ENCODE results near the gene SH3BP5. TPM values are rescaled to one million over a fixed set of nuclear protein-coding genes. Genes with fewer than 3 reads are reported as not detected.

The SH3BP5 gene
- total RNA-seq, 4 donors from 2014 or later: 12.8 to 64.4 (median 16.0) TPM

DNA sequence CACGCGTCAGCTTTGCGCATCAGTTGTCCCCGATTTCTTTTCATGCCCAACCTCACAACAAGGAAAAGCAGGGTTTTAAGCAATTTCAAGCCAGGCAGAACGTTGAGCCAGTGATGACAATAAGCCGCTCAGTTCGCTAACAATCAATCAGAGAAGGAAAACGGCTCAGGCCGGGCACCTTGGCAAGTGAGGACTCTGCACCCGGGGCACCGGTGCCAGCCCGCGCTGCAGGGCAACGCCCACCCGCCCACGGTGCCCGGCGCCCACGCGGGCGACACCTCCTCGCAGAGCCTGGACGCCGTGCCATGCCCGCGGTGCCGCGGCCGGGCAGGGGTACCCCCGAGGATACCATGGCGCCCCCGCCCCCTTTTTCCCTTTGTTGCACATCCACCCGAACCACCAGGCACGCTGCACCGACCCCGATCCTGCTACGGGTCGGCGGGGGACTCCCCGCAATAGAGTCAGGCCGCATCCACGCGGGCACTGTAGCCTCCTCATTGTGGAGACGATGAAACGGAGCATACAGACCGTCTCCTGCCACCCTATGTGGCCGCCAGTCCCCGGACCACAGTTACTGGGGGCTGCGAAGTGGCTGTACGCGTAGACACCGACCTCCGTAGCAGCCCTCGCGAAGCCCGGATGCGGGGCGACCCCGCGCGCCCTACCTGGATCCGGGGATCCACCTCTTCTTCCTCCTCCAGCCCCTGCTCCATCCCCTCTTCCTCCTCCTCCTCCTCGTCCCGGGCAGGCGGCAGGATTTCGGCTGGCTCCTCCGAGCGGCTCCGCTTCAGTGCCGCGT is 581 bp downstream of the SH3BP5 start:
- H3K27ac ChIP-seq: peak overlapping the region; percentile 83 to 96 (median 89)

DNA sequence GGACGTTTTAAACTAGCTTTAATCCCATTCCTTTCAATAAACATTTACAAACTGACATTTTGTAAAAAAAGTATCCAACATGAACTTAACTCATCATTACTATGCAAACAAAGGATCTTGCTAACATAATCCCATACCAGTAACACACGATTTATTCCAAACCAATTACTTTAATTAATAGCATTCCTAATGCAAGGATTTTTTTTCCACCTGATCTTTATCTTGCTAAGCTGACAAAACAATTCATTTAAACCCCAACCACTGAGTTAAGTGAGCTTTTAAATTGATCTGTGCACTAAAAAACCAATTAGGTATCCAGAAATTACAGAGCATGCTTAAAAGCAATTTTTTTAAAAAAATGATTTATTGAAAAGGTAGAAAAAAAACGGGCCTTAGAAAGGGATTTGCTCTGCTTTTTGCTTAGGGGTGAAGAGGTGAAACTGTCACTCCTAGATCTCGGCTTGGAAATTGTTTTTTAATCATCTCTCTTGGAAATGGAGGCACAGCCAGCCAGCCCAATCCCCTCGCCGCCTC is 1.2 kb downstream of the SH3BP5 start:
- H3K4me3 ChIP-seq: peak overlapping the region; percentile 86 to 96 (median 94)
- no peak for DNase-seq
- no peaks in the 10 kb centered on the region for H3K36me3 ChIP-seq
- peak overlapping the region; percentile 83 to 96 (median 89) for H3K27ac ChIP-seq
- peaks cover 0 to 8% (median 2%) of the 10 kb centered on the region in 4 donors for H3K4me1 ChIP-seq
- H3K9me3 ChIP-seq: no peaks in the 10 kb centered on the region
- no peak for TF ChIP-seq POLR2A (IDR thresholded peaks at IDR 0.05)
- TF ChIP-seq, protein P1, sequence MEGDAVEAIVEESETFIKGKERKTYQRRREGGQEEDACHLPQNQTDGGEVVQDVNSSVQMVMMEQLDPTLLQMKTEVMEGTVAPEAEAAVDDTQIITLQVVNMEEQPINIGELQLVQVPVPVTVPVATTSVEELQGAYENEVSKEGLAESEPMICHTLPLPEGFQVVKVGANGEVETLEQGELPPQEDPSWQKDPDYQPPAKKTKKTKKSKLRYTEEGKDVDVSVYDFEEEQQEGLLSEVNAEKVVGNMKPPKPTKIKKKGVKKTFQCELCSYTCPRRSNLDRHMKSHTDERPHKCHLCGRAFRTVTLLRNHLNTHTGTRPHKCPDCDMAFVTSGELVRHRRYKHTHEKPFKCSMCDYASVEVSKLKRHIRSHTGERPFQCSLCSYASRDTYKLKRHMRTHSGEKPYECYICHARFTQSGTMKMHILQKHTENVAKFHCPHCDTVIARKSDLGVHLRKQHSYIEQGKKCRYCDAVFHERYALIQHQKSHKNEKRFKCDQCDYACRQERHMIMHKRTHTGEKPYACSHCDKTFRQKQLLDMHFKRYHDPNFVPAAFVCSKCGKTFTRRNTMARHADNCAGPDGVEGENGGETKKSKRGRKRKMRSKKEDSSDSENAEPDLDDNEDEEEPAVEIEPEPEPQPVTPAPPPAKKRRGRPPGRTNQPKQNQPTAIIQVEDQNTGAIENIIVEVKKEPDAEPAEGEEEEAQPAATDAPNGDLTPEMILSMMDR (IDR thresholded peaks at IDR 0.05): no peak
- no peaks in the 10 kb centered on the region for H3K27me3 ChIP-seq

More for the DNA sequence above, 581 bp downstream of the SH3BP5 start:
- DNase-seq: peak; percentile 47 to 72 (median 66)
- Histone ChIP-seq H3K36me3 (no peaks in the 10 kb centered on the region), H3K4me3 (peak overlapping the region; percentile 86 to 96 (median 94)), H3K27me3 (no peaks in the 10 kb centered on the region), H3K4me1 (peaks cover 0 to 8% (median 2%) of the 10 kb centered on the region in 4 donors), H3K9me3 (no peaks in the 10 kb centered on the region)
- TF ChIP-seq, protein P1 (IDR thresholded peaks at IDR 0.05): no peak
- TF ChIP-seq POLR2A (IDR thresholded peaks at IDR 0.05): no peak

DNA sequence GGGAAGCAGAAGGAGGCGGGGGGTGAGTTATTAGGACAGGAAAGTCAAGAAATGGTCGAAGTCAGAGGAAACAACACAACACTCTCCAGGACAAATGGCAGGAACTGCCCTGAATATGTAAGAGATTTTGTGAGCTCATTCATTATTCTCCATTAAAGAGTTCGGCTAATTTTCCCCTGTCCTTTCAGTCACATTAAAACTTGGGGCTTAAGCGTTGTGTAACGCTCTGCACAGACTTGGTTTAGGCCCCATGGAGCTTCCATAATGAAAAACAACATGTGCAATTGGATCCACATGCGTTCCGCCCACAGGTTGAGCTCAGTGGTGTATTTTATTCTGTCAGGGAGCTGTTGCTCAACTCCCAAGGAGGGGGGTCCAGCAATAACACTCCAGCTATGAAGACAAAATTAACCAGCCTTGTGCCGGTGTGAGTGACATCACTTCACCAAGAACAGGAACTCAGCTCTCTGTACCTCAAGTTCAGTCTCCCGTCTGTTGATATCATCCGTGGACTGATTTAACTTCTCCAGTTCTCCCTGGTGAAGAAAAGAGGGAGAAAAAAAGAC is 2.3 kb downstream of the SH3BP5 start:
- TF ChIP-seq, protein P1 (IDR thresholded peaks at IDR 0.05): no peak
- TF ChIP-seq POLR2A (IDR thresholded peaks at IDR 0.05): no peak
- Histone ChIP-seq H3K27me3 (no peaks in the 10 kb centered on the region), H3K9me3 (no peaks in the 10 kb centered on the region), H3K27ac (peak overlapping the region; percentile 40 to 96 (median 72)), H3K4me1 (peaks cover 0 to 8% (median 2%) of the 10 kb centered on the region in 4 donors), H3K4me3 (peak overlapping the region in 2 of 4 donors; percentile 92 to 96), H3K36me3 (no peaks in the 10 kb centered on the region)
- DNase-seq: peak in 1 of 3 donors; percentile 66

DNA sequence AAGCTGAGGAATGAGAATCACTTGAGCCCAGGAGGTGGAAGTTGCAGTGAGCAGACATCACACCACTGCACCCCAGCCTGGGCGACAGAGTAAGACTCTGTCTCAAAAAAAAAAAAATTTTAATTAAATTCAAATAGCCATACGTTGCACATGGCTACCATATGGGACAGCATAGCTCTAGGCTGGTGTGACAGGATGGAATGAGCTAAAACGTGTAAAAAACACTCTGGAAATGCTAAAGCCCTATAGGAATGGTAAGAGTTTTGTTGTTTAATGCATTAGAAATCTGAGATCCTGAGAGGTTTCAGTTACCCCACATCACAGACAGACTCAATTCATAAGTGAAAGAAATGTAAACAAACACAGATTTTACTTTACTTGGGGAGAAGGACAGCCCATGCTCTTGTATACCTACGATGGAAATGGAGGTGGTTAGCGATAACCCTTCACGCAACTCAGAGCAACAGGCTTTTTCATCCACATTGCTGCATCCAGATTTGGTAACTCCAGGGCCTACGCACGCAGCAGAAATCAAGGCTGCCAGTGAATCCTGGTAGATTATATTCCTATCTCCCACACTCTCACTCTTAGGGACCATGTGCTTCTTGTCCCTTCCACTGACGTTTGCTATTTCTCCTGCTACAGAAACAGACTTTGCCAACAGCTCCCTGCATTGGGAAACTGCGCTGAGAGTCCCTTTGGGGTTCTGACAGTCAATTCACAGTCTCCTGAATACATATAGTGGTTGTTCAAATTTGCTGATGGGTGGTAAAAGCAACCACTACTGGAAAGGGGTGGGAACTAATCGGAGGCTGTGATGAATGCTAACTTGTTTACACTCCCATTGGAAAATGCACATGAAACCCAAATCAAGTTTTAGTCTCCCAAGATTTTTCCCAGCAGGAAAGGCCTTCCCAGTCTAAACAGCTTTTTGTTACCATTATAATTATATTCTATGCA is 3.1 kb downstream of the SH3BP5 start:
- TF ChIP-seq POLR2A (IDR thresholded peaks at IDR 0.05): no peak
- TF ChIP-seq, protein P1 (IDR thresholded peaks at IDR 0.05): no peak
- Histone ChIP-seq H3K27me3 (no peaks in the 10 kb centered on the region), H3K9me3 (no peaks in the 10 kb centered on the region), H3K4me3 (no peak overlapping the region), H3K27ac (peak overlapping the region; percentile 35 to 96 (median 47)), H3K36me3 (no peaks in the 10 kb centered on the region), H3K4me1 (peaks cover 0 to 8% (median 2%) of the 10 kb centered on the region in 4 donors)
- DNase-seq: no peak

DNA sequence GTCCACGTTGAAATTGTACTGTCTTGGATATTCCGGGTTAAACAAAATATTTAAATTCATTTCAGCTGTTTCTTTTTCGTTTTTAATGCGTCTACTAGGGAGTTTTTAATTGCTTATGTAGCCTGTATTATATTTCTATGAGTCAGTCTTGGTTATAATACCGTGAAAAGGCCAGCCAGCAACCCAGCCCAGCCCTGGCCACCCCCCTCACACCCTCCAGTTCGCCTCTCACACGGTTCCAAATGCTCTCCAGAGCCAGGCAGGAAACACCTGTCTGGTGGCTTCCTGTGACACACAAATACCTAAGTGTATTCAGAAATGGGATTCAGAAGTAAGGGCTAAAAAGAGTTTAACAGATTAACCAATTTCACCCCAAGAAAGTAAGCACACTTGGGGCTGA is 4.4 kb downstream of the SH3BP5 start:
- peak overlapping the region in 3 of 4 donors; percentile 12 to 96 (median 40) for H3K27ac ChIP-seq
- no peaks in the 10 kb centered on the region for H3K9me3 ChIP-seq
- H3K27me3 ChIP-seq: no peaks in the 10 kb centered on the region
- peaks cover 0 to 8% (median 2%) of the 10 kb centered on the region in 4 donors for H3K4me1 ChIP-seq
- H3K36me3 ChIP-seq: no peaks in the 10 kb centered on the region
- TF ChIP-seq, protein P1 (IDR thresholded peaks at IDR 0.05): no peak
- no peak for TF ChIP-seq POLR2A (IDR thresholded peaks at IDR 0.05)
- peak in 2 of 3 donors; percentile 62 to 75 for DNase-seq
- H3K4me3 ChIP-seq: no peak overlapping the region

Data from Peyer's patch (tissue), 4 donors.